H1 (cell line): ENCODE measurements around the gene ZNF45. TPM values are rescaled to one million over a fixed set of nuclear protein-coding genes. Genes with fewer than 3 reads are reported as not detected.
A peak's percentile ranks its signal among the peaks of the same experiment; 100 is the strongest.

Source experiments
- ASH2L ChIP-seq: fragments of 200-600, 300-600 bp; sonication (generic); IDR thresholded peaks from one replicate; pipeline ENCODE4 v1.7.1; 2017; ENCODE audit warnings: low read length
- BACH1 ChIP-seq: IDR thresholded peaks from 2 replicates; pipeline ENCODE4 v1.6.1; 2012; ENCODE audit warnings: low read length, improper control_type of control experiment
- BRCA1 ChIP-seq: IDR thresholded peaks from 2 replicates; pipeline ENCODE4 v1.6.1; 2012; ENCODE audit warnings: low read depth, low read length, improper control_type of control experiment
- CBX8 ChIP-seq: fragments of 300-800, 300-1000 bp; sonication (generic); IDR thresholded peaks from 2 replicates; pipeline ENCODE4 v1.7.1; 2016; ENCODE audit warnings: low read depth, low read length, borderline replicate concordance
- CHD1 ChIP-seq: IDR thresholded peaks from 2 replicates; pipeline ENCODE4 v1.6.1; 2012; ENCODE audit warnings: low read depth, low read length, improper control_type of control experiment
- EGR1 ChIP-seq: IDR thresholded peaks from 2 replicates; pipeline ENCODE4 v1.6.1; 2011; ENCODE audit warnings: low read depth, low read length, borderline replicate concordance
- HDAC2 ChIP-seq, 2 experiments: fragments of 300-600 bp in 1 of 2; sonication (generic) in 1 of 2; IDR thresholded peaks; 2 replicates each; pipeline ENCODE4 v1.6.1; 2011 to 2012; ENCODE audit warnings: low read depth in 2 of 2, low read length in 2 of 2, mild to moderate bottlenecking in 2 of 2, moderate library complexity in 2 of 2, borderline replicate concordance in 1 of 2, inconsistent platforms in 1 of 2
- JUND ChIP-seq: IDR thresholded peaks from 2 replicates; pipeline ENCODE4 v1.6.1; 2011; ENCODE audit warnings: mild to moderate bottlenecking, improper control_type of control experiment, low read length
- PHF8 ChIP-seq: fragments of 200-600 bp; sonication (generic); conservative IDR thresholded peaks from 2 replicates; pipeline ENCODE4 v1.7.1; 2012; ENCODE audit warnings: low read depth, mild to moderate bottlenecking, inconsistent platforms, low read length, moderate library complexity
- POLR2A ChIP-seq, 2 experiments: IDR thresholded peaks; 1 replicate in 1 of 2; 2 replicates in 1 of 2; pipeline ENCODE4 v1.6.1; 2011; ENCODE audit warnings: low read depth in 2 of 2, low read length in 2 of 2, mild to moderate bottlenecking in 2 of 2; ENCODE audit errors: control extremely low read depth in 1 of 2
- POLR2AphosphoS5 ChIP-seq: IDR thresholded peaks from 2 replicates; pipeline ENCODE4 v1.6.1; 2011; ENCODE audit warnings: low read depth, low read length
- SIN3A ChIP-seq, 2 experiments: IDR thresholded peaks in 1 of 2; conservative IDR thresholded peaks in 1 of 2; 2 replicates each; pipeline ENCODE4 v1.6.1; 2011 to 2012; ENCODE audit warnings: low read length in 2 of 2, improper control_type of control experiment in 1 of 2, low read depth in 1 of 2, mild to moderate bottlenecking in 1 of 2
- SP1 ChIP-seq: IDR thresholded peaks from 2 replicates; pipeline ENCODE4 v1.6.1; 2011; ENCODE audit warnings: low read depth, low read length
- SP2 ChIP-seq: IDR thresholded peaks from 2 replicates; pipeline ENCODE4 v1.6.1; 2012; ENCODE audit warnings: mild to moderate bottlenecking, low read length, inconsistent platforms
- SRF ChIP-seq: IDR thresholded peaks from 2 replicates; pipeline ENCODE4 v1.6.1; 2011; ENCODE audit warnings: mild to moderate bottlenecking, low read depth, low read length, moderate library complexity
- TAF1 ChIP-seq: IDR thresholded peaks from 2 replicates; pipeline ENCODE4 v1.6.1; 2011; ENCODE audit warnings: mild to moderate bottlenecking, low read depth, low read length
- TAF7 ChIP-seq: optimal IDR thresholded peaks from 2 replicates; pipeline ENCODE3; 2011; ENCODE audit warnings: low read depth, mild to moderate bottlenecking, inconsistent platforms, low read length, moderate library complexity, borderline replicate concordance
- YY1 ChIP-seq: IDR thresholded peaks from 2 replicates; pipeline ENCODE4 v1.6.1; 2011; ENCODE audit warnings: low read depth, mild to moderate bottlenecking, low read length
- ZNF274 ChIP-seq: IDR thresholded peaks from 2 replicates; pipeline ENCODE4 v1.7.0; 2012; ENCODE audit warnings: low read length, borderline replicate concordance; ENCODE audit errors: extremely low read depth
- polyA plus RNA-seq, 7 experiments: library from polyadenylated mRNA; depleted of rRNA in 3 of 7; stranded (reverse) in 5 of 7; unstranded in 2 of 7; fragments of >200 nt in 5 of 7; fragments of 200-250 nt in 2 of 7; gene quantifications; 1 replicate in 5 of 7; 2 replicates in 1 of 7; 4 replicates in 1 of 7; pipeline versions ENCODE4 v1.2.1 to v1.2.3, GENCODE V29; 2011 to 2013; ENCODE audit warnings: missing spikeins in 2 of 7, mixed read lengths in 2 of 7
- total RNA-seq: library from RNA; stranded (reverse); fragmentation: NEBNext Ultra II Directional; extraction: Animal tissue kit (Norgen Biotek cat#: 25700); gene quantifications from 2 replicates; pipeline ENCODE4 v1.2.1, GENCODE V29; 2021
- TF ChIP-seq, protein P1 (sequence below): IDR thresholded peaks from 2 replicates; pipeline ENCODE4 v1.6.1; 2011; ENCODE audit warnings: low read depth, mild to moderate bottlenecking, low read length; ENCODE audit not compliant: insufficient read depth

Gene ZNF45
- total and polyA plus RNA-seq, 2 of the 8 experiments (the other 6 are each of a cell fraction or from before 2014, with no cell fraction given): 4.6 to 16.2 TPM

DNA sequence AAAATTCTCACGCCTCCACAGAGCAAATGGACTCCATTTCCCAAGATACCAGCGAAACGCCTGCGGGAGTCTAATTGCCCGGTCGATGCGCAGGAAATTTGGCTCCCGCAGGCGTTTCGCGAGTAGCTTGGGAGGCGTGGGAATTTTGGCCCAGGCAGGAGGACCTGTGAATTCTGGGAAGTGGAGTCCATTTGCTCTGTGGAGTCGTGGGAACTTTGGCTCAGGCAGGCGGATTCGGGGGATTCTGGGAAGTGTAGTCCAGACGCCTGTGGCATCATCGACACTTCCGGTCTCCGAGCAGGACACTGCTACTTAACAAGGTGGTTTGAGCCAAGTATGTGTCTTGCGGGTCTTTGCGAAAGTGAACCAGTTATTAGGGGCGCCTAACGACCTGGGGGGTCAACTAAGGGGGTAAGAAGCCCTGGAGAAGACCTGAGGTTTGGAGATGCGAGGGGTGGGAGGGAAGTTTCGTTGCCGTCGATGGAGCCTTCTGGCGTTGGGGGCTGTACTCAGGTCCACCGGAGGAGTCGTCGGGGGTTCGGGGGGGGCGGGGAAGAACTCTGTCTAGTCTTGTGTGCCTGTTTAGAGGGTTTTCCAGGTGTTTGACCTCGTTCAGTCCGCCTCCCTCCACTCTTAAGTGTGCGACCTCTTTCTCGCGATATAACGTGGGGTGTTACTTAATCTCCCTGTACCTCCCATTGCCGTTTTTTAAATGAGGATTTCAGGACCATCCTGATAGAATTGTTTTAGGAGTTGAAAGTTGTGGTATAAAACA, 49.0 kb upstream of the ZNF45 start, which contains the start of gene ZNF155 (continued):
- no peak for TF ChIP-seq JUND
- TF ChIP-seq POLR2AphosphoS5: no peak
- no peak for TF ChIP-seq SRF
- TF ChIP-seq TAF1: peak; percentile 70
- TF ChIP-seq TAF7: no peak
- TF ChIP-seq SP1: no peak
- peak; percentile 42; the same call in 1 of the 2 replicates for TF ChIP-seq BACH1
- TF ChIP-seq PHF8: peak; percentile 56
- TF ChIP-seq ASH2L: no peak
- TF ChIP-seq, protein P1, sequence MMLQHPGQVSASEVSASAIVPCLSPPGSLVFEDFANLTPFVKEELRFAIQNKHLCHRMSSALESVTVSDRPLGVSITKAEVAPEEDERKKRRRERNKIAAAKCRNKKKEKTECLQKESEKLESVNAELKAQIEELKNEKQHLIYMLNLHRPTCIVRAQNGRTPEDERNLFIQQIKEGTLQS: 0 out of 2 replicates have a peak, but pooled peaks have one; percentile 40
- peak in 1 of 2 experiments; percentile 36; a peak in 1 of 3 replicates for TF ChIP-seq POLR2A (IDR thresholded peaks at IDR 0.05; ENCODE audit: control extremely low read depth in 1 of 2, low read depth in 2 of 2, low read length in 2 of 2)
- peak; percentile 31; the same call in 1 of the 2 replicates for TF ChIP-seq BRCA1
- no peak for TF ChIP-seq EGR1
- no peak for TF ChIP-seq HDAC2 (IDR thresholded peaks at IDR 0.05; ENCODE audit: borderline replicate concordance in 1 of 2, low read depth in 2 of 2, low read length in 2 of 2)
- TF ChIP-seq SIN3A (conservative IDR thresholded peaks at IDR 0.05 in 1 of 2, IDR thresholded peaks at IDR 0.05 in 1 of 2; ENCODE audit: low read depth in 1 of 2, low read length in 2 of 2): 0 out of 4 replicates have a peak, but pooled peaks of 1 of the 2 experiments have one; percentile 20
- TF ChIP-seq CBX8: no peak
- no peak; the same call in 1 of the 2 replicates for TF ChIP-seq YY1
- TF ChIP-seq CHD1: no peak
- TF ChIP-seq SP2: no peak
- TF ChIP-seq ZNF274: no peak
